GM18505 (cell line): ENCODE results near the gene TPM4.
"Not testable (repeated sequence)": the region's sequence is repeated elsewhere in the genome, so short reads cannot be mapped to it uniquely, and the experiment has no call there.

ENCODE experiments used
- ATAC-seq: cut with Tn5 transposase; IDR thresholded peaks from one replicate; pipeline ENCODE4 v1.9.1; 2021; ENCODE audit not compliant: unreplicated experiment
- POLR2A ChIP-seq: IDR thresholded peaks from 4 replicates; pipeline ENCODE4 v1.6.1; 2011; ENCODE audit warnings: borderline replicate concordance; ENCODE audit not compliant: insufficient read depth, insufficient read length; ENCODE audit errors: extremely low read depth

The TPM4 gene

DNA sequence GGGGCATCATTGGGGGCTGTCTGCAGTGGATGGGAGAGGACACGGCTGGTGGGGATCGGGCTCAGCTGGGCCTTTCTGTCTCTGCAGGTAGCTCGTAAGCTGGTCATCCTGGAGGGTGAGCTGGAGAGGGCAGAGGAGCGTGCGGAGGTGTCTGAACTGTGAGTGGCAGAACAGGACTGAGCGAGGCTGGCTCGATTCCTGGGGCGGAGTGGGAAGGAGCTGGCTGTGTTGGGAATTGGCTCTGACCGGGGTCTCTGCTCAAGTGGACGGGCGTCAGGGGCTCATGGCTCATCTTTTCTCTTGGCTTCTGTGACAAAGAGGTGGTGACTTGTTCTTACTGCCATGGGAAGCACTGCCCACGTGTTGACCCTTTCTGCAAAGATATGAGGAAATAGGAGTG, 11.6 kb downstream of the TPM4 start:
- no peak for ATAC-seq
- TF ChIP-seq POLR2A: no peak

DNA sequence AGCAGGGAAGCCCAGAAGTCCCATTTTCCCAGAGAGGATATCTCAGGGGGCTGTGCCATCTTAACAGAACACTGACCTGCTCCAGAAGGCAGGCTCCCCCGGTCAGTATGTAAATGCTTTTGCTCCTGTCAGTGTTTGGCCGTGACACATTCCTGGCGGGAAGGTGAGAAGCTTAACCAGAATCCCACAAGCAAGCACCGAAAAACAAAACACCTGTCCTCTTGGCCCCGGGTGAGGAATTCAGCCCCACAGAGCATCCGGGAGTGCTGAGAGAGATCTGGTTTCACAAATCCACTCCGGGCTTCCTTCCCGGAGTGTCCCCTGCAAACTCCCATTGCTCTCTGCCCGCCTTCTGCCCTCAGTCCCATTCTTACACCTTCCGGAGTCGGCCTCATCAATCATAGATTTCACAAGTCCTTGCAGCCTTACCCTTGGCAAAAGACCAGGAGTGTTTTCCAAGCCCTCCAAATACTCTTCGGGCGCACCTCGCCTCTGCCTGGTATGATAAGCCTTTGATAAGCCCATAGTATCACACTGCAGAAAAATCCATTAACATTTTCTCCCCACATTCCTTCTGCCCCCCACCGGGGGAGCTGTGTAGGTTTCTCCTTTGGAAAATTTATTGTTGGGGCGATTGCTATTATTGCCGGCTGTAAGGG, 12.2 kb downstream of the TPM4 start:
- peak; percentile 41 for TF ChIP-seq POLR2A
- ATAC-seq: no peak

- no peak for TF ChIP-seq POLR2A
- no peak for ATAC-seq
Measured at GRCh38 chr19:16089010-16089846, 12.9 kb downstream of the TPM4 start.

DNA sequence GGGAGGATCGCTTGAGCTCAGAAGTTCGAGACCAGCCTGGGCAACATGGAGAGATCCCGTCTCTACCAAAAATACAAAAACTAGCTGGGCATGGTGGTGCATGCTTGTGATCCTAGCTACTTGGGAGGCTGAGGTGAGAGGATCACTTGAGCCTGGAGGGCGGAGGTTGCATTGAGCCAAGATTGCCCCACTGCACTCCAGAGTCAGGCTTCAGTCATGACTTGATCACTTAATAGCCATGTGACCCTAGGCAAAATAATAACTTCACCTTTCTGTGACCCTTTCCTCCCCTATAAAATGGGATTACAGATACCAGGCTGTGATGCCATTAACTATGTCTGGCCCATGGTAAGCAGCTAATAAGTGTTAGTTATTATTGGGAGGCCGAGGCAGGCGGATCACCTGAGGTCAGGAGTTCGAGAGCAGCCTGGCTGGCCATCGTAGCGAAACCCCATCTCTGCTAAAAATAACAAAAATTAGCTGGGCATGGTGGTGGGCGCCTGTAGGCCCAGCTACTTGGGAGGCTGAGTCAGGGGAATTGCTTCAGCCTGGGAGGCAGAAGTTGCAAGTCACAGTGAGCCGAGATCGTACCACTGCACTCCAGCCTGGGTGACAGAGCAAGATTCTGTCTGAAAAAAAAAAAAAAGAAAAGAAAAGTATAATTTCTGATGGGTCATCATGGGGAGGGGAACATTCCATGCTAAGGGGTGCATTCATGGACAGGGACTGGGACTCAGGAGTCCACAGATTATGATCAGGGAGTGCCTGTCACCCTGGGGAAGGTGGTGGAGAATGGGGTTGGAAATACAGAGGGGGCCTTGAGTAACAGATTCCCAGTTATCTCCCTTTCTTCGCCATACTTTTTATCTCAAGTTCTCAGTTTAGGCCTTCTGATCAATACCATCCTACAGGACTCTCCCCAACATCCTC, 15.5 kb downstream of the TPM4 start:
- no peak for ATAC-seq
- TF ChIP-seq POLR2A: peak; percentile 13

- TF ChIP-seq POLR2A: no peak
- ATAC-seq: no peak
Measured at GRCh38 chr19:16094360-16095070, 18.2 kb downstream of the TPM4 start.

DNA sequence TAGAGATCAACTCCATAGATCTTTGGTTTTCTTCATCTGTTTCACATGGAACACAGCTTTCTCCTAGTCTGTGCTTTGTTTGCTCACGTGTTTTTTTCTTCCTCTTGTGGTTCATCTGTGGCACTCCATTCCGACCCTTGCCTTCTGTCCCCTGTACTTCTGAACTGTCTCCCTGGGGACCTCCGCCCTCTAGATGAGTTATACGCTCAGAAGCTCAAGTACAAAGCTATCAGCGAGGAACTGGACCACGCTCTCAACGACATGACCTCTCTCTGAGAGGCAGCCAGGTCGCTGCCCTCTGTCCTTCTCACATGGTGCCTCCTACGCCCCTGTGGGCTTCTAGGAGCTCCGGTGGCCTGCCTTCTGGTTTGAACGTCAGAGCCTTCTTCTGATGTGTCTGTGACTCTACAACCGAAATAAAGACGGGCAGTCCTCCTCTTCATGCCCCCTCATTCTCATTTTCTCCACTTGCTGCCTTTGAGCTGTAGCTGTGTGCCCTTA, 18.8 kb downstream of the TPM4 start:
- no peak for TF ChIP-seq POLR2A
- no peak for ATAC-seq

DNA sequence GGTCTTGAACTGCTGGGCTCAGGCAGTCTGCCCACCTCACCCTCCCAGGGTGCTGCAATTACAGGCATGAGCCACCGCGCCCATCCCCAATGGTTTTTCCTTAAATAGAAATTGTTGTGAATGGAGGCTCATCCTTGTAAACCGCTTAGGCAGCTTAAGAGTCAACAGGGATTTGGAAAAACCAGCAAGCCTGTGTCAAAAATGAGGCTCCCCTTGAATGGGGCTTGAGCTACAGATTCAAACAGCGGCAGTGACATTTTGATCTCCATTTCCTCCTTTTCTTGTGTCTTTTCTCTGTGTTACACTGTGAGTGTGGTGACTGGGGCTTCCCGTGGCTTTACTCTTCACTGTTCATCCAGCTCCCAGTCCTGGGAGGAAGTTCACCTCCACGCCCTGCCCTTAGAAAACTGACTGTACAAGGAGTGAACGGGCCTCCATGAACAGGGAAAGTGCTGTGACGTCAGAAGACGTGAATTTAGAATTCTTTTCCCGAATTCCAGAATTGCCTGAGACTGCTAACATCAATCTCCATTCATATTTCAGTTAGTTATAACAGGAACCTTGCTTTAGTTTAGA, 20.1 kb downstream of the TPM4 start:
- no peak for ATAC-seq
- TF ChIP-seq POLR2A: no peak

- no peak for TF ChIP-seq POLR2A
- ATAC-seq: no peak
Measured at GRCh38 chr19:16098416-16098768, 22.1 kb downstream of the TPM4 start.

GRCh38 chr19:16098821-16099220, 22.5 kb downstream of the TPM4 start:
- no peak for ATAC-seq
- no peak for TF ChIP-seq POLR2A

- ATAC-seq: not testable (repeated sequence)
- TF ChIP-seq POLR2A: peak; percentile 31
Measured at GRCh38 chr19:16099314-16099965, 23.1 kb downstream of the TPM4 start.

DNA sequence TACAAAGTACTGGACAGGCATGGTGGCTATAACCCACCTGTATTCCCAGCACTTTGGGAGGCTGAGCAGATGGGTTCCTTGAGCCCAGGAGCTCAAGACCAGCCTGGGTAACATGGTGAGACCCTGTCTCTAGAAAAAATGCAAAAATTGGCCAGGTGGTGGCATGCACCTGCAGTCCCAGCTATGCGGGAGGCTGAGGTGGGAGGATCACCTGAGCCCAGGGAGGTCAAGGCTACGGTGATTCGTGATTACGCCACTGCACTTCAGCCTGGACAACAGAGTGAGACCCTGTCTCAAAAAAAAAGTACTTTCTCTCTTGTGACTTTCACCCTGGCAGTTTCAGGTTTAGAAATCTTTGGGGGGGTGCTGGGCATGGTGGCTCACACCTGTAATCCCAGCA, 24.2 kb downstream of the TPM4 start:
- TF ChIP-seq POLR2A: no peak
- no peak for ATAC-seq

DNA sequence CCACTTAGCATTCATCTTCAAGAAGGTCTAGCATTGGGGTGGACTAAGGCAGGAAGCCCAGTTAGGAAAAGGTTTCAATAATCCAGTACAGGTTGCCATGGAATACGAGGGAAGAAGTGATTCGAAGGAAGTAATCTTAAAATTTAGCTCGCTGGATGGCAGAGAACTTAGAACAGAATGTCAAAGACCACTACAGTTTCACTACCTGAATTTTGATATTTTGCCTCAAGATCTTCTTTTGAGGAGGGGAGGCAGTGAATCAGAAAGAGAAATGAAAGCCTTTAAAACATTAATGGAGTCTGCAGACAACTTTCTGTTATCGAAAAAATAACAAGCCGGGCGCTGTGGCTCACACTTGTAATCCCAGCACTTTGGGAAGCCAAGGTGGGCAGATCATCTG, 28.4 kb downstream of the TPM4 start:
- TF ChIP-seq POLR2A: no peak
- ATAC-seq: no peak

GRCh38 chr19:16106121-16106520, 29.8 kb downstream of the TPM4 start:
- TF ChIP-seq POLR2A: no peak
- no peak for ATAC-seq
